Tibial nerve (tissue), 4 donors: ENCODE results near the gene CATSPER3. TPM values are rescaled to one million over a fixed set of nuclear protein-coding genes. Genes with fewer than 3 reads are reported as not detected.

Source experiments
- DNase-seq, 2 donors: peaks; one replicate each; pipeline ENCODE4 v3.0.0-alpha.2; 2019; ENCODE audit warnings: low spot score in 2 of 2
- H3K27ac ChIP-seq, 4 donors: fragments of 200-600 bp; sonication (generic) in 3 of 4; one replicate each; pipeline ENCODE4 v1.5.1; 2017 to 2019; ENCODE audit warnings: mild to moderate bottlenecking in 1 of 4
- H3K27me3 ChIP-seq, 2 donors: fragments of 200-600 bp; sonication (generic) in 1 of 2; one replicate each; pipeline versions ENCODE4 v1.5.1 to v1.6.0; 2017 to 2019
- H3K36me3 ChIP-seq, 3 donors: fragments of 200-600 bp; sonication (generic); one replicate each; pipeline ENCODE4 v1.5.1; 2018 to 2019
- H3K4me1 ChIP-seq, 4 donors: fragments of 200-600 bp; sonication (generic) in 3 of 4; one replicate each; pipeline ENCODE4 v1.5.1; 2017 to 2019
- H3K4me3 ChIP-seq, 4 donors: fragments of 200-600 bp; sonication (generic) in 3 of 4; one replicate each; pipeline ENCODE4 v1.5.1; 2017 to 2019; ENCODE audit warnings: mild to moderate bottlenecking in 1 of 4, moderate library complexity in 1 of 4
- H3K9me3 ChIP-seq, 4 donors: fragments of 200-600 bp; sonication (generic) in 3 of 4; one replicate each; pipeline ENCODE4 v1.5.1; 2017 to 2019
- EP300 ChIP-seq, 2 donors: sonication (generic); formaldehyde crosslinking; IDR thresholded peaks; one replicate each; pipeline ENCODE4 v1.6.1; 2017; ENCODE audit warnings: antibody characterized with exemption in 2 of 2, mild to moderate bottlenecking in 1 of 2
- POLR2A ChIP-seq, 2 donors: fragments of 450-650 bp; IDR thresholded peaks; one replicate each; pipeline ENCODE4 v1.6.1; 2017; ENCODE audit warnings: antibody characterized with exemption in 2 of 2, mild to moderate bottlenecking in 2 of 2, moderate library complexity in 2 of 2
- WGBS, 2 donors: methylation state at CpG; one replicate each; pipeline ENCODE4 v1.1.5; 2018; 5-methylcytosine and 5-hydroxymethylcytosine counted together
- total RNA-seq, 4 donors: library from RNA; depleted of rRNA; stranded (reverse); fragments of >200 nt; gene quantifications; one replicate each; pipeline ENCODE4 v1.1.0, GENCODE V29; 2016
- TF ChIP-seq, protein P1 (sequence below), 5 experiments: fragments of 200-600 bp in 3 of 5; fragments of 450-650 bp in 2 of 5; sonication (generic) in 3 of 5; IDR thresholded peaks; one replicate each; pipeline ENCODE4 v1.5.1; 2016 to 2019; ENCODE audit warnings: antibody characterized with exemption in 5 of 5, mild to moderate bottlenecking in 3 of 5, moderate library complexity in 2 of 5

CATSPER3 gene
- total RNA-seq, 4 donors from 2014 or later = 0.90 to 1.3 TPM; not detected in 2

DNA sequence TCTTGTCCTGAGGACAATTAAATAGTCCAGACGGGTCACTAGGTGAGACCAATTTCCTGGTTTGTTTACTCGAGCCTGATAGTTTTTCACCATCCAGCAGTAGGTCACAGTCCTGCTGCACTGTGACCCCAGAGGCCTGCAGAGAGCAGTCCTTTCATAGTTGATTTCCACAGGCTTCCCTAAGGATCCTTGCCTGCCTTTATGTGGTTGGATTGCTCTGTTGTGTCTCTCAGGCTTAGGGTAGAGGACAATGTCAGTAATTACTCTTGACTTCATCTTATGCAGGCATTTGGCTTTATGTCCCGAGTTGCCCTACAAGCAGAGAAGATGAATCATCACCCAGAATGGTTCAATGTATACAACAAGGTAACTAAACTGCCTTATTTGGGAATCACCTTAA is 9.0 kb upstream of the CATSPER3 start:
- Histone ChIP-seq H3K4me3 (no peak overlapping the region), H3K27ac (no peak overlapping the region), H3K4me1 (no peaks in the 10 kb centered on the region), H3K9me3 (peaks cover 0 to 11% (median 0%) of the 10 kb centered on the region in 4 donors), H3K36me3 (peaks cover 0 to 47% (median 0%) of the 10 kb centered on the region in 3 donors), H3K27me3 (no peaks in the 10 kb centered on the region)
- TF ChIP-seq EP300 (IDR thresholded peaks at IDR 0.05) (no peak), POLR2A (IDR thresholded peaks at IDR 0.05) (no peak)
- 40 to 44% methylated on average over 3 of the region's 3 CpGs for WGBS, 2 donors
- DNase-seq = no peak

DNA sequence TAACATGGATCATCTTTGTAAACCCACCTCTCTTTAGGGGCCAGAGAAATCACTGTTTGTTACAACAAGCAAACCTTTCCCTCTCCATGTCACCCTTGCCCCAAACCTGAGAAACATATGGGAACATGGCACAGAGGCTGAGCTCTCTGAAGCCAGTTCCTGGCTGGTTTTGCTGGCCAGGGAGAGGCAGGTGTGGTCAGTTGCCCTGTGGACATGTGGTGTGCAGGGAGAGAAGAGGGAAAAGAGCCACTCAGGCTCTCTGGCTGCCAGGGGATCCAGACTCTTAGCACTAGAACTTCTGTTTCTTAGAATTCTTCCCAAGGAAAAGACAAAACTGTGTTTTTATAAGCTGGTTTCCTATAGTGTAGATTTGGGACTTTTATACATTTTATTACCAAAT is 4.6 kb upstream of the CATSPER3 start:
- H3K27me3 ChIP-seq = no peaks in the 10 kb centered on the region
- peaks cover 0 to 63% (median 0%) of the 10 kb centered on the region in 3 donors for H3K36me3 ChIP-seq
- no peak for TF ChIP-seq EP300 (IDR thresholded peaks at IDR 0.05)
- TF ChIP-seq, protein P1, sequence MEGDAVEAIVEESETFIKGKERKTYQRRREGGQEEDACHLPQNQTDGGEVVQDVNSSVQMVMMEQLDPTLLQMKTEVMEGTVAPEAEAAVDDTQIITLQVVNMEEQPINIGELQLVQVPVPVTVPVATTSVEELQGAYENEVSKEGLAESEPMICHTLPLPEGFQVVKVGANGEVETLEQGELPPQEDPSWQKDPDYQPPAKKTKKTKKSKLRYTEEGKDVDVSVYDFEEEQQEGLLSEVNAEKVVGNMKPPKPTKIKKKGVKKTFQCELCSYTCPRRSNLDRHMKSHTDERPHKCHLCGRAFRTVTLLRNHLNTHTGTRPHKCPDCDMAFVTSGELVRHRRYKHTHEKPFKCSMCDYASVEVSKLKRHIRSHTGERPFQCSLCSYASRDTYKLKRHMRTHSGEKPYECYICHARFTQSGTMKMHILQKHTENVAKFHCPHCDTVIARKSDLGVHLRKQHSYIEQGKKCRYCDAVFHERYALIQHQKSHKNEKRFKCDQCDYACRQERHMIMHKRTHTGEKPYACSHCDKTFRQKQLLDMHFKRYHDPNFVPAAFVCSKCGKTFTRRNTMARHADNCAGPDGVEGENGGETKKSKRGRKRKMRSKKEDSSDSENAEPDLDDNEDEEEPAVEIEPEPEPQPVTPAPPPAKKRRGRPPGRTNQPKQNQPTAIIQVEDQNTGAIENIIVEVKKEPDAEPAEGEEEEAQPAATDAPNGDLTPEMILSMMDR (IDR thresholded peaks at IDR 0.05) = no peak
- TF ChIP-seq POLR2A (IDR thresholded peaks at IDR 0.05) = no peak
- H3K4me1 ChIP-seq = no peaks in the 10 kb centered on the region
- H3K9me3 ChIP-seq = no peaks in the 10 kb centered on the region
- no peak overlapping the region for H3K27ac ChIP-seq
- no peak overlapping the region for H3K4me3 ChIP-seq
- no peak for DNase-seq

DNA sequence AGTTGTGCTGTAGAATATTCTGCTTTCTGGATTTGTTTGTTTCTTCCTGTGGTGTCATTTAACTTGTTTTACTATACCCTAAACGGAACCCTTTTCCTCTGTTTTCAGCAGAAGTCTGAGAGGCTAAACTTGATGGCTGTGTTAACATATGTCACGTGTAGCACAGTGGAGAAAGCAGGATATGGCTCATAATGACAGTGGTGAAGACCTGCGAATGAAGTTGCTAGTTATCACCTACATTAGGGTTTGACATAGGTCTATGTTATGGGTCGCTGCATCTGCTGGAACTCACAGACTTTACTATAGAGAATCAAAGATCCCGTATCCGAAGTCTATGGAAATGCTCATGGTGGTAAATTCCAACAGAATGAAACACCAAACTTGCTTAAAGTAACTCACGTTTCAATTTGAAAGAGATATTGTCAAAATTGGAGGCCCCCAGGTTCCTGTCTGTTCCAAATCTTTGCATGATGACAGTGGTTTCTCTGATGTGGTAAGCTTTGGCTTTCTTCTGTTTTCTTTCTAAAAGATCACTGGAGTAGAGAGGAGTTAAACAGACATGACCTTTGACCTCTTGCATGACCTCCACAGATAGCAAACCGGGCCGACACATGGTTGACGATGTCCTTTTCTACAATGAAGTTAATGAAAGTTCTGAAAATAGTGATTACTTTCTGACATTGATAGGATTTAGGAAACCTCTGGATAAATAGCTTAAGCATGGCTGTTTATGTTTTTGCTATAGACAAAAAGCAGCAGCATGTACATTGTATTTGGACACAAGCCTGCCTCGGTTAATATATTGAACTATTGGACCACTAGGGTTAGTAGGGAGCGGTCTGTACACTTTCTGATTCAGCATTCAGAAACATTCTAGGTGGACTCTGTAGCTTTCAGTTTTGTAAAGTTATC is 3.1 kb upstream of the CATSPER3 start:
- no peak for DNase-seq
- H3K4me3 ChIP-seq = no peak overlapping the region
- H3K27me3 ChIP-seq = no peaks in the 10 kb centered on the region
- H3K27ac ChIP-seq = no peak overlapping the region
- H3K36me3 ChIP-seq = peaks cover 0 to 63% (median 0%) of the 10 kb centered on the region in 3 donors
- TF ChIP-seq, protein P1 (IDR thresholded peaks at IDR 0.05) = no peak
- TF ChIP-seq EP300 (IDR thresholded peaks at IDR 0.05) = no peak
- no peak for TF ChIP-seq POLR2A (IDR thresholded peaks at IDR 0.05)
- H3K4me1 ChIP-seq = no peaks in the 10 kb centered on the region
- H3K9me3 ChIP-seq = no peaks in the 10 kb centered on the region
- 76 to 78% methylated on average over 12 of the region's 12 CpGs for WGBS, 2 donors

DNA sequence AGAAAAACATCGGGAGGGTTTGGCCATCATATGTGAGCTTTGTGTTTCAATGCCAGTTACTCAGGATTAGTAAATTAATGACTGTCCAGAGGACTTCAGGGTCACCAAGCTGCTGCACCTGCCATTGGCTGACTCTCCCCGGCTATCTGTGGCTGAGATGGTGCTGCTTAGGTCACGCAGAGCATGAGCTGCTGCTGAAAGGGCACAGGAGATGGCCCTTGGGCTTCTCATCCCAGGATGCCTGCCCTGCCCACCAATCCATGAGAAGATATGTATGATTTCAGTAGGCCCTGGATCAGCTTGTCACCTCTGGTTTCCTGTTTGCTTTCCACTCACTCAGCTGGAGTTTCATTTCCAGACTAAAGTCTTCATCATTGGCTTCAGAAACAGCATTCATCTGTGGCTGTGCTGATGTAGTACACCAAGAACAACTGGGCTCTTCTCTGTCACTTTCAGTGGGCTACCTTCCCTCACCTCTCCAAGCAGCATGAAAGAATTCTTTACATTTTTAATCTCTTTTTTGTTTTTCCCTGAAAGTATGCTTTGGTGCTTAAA is 2.4 kb upstream of the CATSPER3 start:
- 91 to 100% methylated on average over 3 of the region's 3 CpGs for WGBS, 2 donors
- TF ChIP-seq EP300 (IDR thresholded peaks at IDR 0.05) (no peak), POLR2A (IDR thresholded peaks at IDR 0.05) (no peak)
- TF ChIP-seq, protein P1 (IDR thresholded peaks at IDR 0.05) = no peak
- peaks cover 0 to 68% (median 0%) of the 10 kb centered on the region in 3 donors for H3K36me3 ChIP-seq
- no peaks in the 10 kb centered on the region for H3K9me3 ChIP-seq
- H3K27me3 ChIP-seq = no peaks in the 10 kb centered on the region
- H3K27ac ChIP-seq = no peak overlapping the region
- H3K4me1 ChIP-seq = no peaks in the 10 kb centered on the region
- DNase-seq = no peak
- no peak overlapping the region for H3K4me3 ChIP-seq

DNA sequence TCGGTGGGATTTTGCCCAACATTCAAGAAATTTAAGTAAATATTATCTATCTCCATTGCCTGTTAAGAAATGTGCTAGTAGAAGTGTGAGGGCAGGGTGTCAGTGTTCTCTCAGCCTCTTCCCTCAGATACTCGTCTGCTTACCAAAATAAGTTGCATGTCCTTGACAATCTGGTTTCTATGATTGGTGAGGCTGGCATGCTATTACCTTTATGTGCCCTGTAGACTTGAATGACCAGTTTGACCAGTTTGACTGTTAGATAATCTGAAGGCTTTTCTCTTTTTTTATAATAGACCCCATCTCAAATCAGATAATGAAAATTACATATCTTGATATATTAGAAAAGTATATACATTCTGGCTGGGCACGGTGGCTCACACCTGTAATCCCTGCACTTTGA is 348 bp downstream of the CATSPER3 start:
- no peak for DNase-seq
- no peak overlapping the region for H3K4me3 ChIP-seq
- TF ChIP-seq, protein P1 (IDR thresholded peaks at IDR 0.05) = no peak
- TF ChIP-seq POLR2A (IDR thresholded peaks at IDR 0.05) (no peak), EP300 (IDR thresholded peaks at IDR 0.05) (no peak)
- H3K27ac ChIP-seq = no peak overlapping the region
- H3K27me3 ChIP-seq = no peaks in the 10 kb centered on the region
- H3K36me3 ChIP-seq = peaks cover 0 to 49% (median 0%) of the 10 kb centered on the region in 3 donors
- 91 to 93% methylated on average over 3 of the region's 3 CpGs for WGBS, 2 donors
- no peaks in the 10 kb centered on the region for H3K4me1 ChIP-seq
- no peaks in the 10 kb centered on the region for H3K9me3 ChIP-seq
